Activated gamma-delta T cell (primary cell): ENCODE measurements around the gene FBXO33.
"Not testable (repeated sequence)": the region's sequence is repeated elsewhere in the genome, so short reads cannot be mapped to it uniquely, and the experiment has no call there.

Experiments used
- DNase-seq: peaks from one replicate; lab custom pipeline; 2025; lab: John Stamatoyannopoulos, UW

FBXO33 gene

GRCh38 chr14:39372656-39373055 lies 59.6 kb downstream of the FBXO33 start:
- no peak for DNase-seq

DNA sequence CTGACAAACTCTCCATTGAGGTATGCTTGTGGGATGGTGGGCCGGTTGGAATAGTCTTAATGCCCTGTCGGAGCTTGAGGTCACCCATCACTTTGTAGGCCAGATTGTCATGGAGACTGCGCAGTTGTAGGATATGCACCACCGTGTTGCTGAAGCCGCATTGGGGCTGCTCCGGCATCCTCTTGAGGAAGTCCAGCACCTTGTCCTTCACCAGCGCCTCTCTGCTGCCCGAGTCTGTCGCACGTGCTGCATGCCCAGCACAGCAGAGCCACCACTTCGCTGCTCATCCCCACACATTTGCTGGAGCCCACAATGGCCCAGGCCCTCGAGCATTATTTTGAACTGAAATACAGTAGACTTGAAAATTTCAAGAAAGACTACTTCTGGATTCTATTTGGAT lies 61.8 kb downstream of the FBXO33 start:
- DNase-seq = no peak

DNA sequence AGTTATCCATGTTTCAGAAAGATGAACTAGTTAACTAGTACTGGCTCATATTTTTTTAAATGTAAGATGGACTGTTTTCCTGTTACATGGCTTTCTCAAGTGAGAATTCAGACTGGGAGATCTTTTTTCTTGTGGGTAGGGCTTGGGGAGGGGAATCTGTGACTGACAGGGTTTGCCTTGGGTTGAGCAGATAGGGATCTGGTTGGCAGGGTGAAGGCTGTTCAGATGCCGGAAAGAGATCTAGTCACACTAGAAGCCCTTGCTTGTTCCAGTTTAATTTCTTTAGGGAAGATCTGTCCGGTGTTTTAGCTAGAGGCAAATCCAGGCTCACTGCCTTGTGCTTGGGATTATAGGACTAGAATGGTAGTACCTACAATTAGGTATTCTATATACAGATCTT lies 63.2 kb downstream of the FBXO33 start:
- no peak for DNase-seq

- no peak for DNase-seq
Observed at GRCh38 chr14:39368261-39368959, 63.8 kb downstream of the FBXO33 start.

GRCh38 chr14:39367387-39367751 lies 64.9 kb downstream of the FBXO33 start:
- DNase-seq = no peak

- DNase-seq = no peak
Observed at GRCh38 chr14:39366460-39367386, 65.5 kb downstream of the FBXO33 start.

GRCh38 chr14:39365354-39365753 lies 66.9 kb downstream of the FBXO33 start:
- DNase-seq = no peak

GRCh38 chr14:39364509-39364908 lies 67.7 kb downstream of the FBXO33 start:
- DNase-seq = no peak

DNA sequence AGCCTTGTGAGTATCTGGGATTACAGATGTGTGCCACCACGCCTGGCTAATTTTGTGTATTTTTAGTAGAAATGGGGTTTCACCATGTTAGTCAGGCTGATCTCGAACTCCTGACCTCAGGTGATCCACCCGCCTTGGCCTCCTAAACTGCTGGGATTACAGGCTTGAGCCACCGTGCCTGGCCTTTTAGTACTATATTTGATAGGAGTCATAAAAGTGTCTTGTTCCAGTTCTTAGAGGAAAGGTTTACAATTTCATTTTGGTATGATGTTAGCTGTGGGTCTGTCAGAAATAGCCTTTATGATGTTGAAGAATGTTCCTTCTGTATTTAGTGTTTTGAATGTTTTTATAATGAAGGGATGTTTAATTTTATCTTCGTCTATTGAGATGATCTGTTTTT lies 70.7 kb downstream of the FBXO33 start:
- not testable (repeated sequence) for DNase-seq

GRCh38 chr14:39360316-39360715 lies 71.9 kb downstream of the FBXO33 start:
- no peak for DNase-seq

DNA sequence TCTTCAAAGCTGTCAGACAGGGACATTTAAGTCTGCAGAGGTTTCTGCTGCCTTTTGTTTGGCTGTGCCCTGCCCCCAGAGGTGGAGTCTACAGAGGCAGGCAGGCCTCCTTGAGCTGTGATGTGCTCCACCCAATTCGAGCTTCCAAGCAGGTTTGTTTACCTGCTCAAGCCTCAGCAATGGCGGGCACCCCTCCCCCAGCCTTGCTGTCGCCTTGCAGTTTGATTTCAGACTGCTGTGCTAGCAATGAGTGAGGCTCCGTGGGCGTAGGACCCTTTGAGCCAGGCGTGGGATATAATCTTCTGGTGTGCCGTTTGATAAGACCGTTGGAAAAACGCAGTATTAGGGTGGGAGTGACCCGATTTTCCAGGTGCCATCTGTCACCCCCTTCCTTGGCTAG lies 73.2 kb downstream of the FBXO33 start:
- not testable (repeated sequence) for DNase-seq

DNA sequence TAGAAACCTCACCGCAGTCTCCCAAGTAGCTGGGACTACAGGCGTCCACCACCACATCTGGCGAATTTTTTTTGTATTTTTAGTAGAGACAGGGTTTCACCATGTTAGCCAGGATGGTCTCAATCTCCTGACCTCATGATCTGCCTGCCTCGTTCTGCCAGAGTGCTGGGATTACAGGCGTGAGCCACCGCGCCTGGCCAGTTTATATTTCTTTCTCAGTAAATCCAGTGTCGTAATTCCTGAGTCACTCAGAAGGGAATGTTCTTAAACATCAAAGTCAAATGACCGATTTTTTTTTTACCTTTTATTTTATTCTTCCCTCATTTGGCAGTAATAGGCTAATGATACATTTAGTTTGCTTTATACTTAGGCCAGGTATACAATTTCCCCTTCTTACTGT lies 80.5 kb downstream of the FBXO33 start:
- DNase-seq = no peak

GRCh38 chr14:39350866-39351265 lies 81.4 kb downstream of the FBXO33 start:
- DNase-seq = no peak
